Activated gamma-delta T cell treated with Interleukin-2 at 50 U/mL for 16 hours (primary cell): ENCODE results near the gene USP34.
"Not testable (repeated sequence)": the region's sequence is repeated elsewhere in the genome, so short reads cannot be mapped to it uniquely, and the experiment has no call there.

Experiments used
- DNase-seq: peaks from one replicate; pipeline ENCODE4 v3.0.0-alpha.2; 2020

The USP34 gene

GRCh38 chr2:61181382-61182058 lies 289.4 kb downstream of the USP34 start:
- DNase-seq, result no peak

DNA sequence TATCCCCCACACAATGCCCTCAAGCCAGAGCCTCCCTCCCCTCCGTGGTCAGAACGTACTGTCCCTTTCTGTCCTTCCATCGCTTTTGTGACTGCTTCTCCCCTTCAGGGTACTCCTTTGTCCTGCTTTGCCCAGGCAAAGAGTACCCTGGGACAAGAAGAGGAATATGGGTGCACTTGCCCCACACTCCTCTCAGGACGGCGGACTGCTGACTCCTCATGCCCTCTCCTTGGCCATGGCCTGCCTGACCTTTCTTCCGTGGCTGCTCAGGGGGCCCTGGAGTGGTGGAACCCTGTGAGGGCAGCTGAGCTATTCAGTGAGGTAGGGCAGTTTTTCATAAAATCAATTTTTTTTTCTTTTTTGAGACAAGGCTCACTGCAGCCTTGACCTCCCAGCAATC lies 290.2 kb downstream of the USP34 start:
- no peak for DNase-seq

DNA sequence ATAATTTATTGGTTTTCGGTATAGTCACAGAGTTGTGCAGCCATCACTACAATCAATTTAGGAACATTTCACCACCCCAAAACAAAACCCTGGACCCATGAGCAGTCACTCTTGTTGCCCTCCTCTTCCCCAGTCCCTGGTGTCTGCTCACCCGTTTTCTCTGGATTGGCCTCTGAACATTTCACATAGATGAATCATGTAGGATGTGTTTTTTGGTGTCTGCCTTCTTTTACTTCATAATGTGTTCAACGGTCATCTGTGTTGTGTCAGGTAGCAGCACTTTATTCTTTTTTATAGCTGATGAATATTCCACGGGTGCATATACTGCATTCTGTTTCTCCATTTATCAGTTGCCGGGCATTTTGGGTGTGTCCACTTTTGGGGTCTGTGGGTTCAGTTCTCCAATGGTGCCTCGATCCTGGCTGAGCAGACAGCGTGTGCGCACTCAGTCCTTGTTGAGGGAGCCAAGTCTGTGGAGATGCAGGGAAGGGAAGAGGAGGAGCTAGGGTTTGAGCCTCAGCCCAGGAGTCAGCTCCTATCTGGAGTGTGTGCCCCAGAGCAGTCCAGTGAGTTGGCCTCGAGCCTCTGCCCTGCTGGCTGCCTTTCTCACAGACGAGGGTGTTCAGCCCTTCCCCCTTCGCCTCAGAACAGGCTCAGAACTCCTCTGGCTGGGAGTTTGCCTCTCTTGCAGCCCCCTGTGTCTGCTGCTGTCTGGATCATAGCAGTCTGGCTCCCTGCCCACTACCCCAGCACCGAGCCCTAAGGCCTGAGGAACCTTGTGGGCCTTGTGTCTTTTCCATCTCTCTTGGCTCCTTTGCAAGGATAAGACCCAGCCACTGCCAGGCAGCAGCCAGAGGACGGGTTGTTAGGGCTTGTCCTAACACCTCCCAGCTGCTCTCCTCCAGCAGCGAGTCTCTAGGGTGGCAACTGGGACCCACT lies 290.9 kb downstream of the USP34 start:
- no peak for DNase-seq

- DNase-seq, result no peak
Observed at GRCh38 chr2:61178603-61179545, 292.0 kb downstream of the USP34 start.

DNA sequence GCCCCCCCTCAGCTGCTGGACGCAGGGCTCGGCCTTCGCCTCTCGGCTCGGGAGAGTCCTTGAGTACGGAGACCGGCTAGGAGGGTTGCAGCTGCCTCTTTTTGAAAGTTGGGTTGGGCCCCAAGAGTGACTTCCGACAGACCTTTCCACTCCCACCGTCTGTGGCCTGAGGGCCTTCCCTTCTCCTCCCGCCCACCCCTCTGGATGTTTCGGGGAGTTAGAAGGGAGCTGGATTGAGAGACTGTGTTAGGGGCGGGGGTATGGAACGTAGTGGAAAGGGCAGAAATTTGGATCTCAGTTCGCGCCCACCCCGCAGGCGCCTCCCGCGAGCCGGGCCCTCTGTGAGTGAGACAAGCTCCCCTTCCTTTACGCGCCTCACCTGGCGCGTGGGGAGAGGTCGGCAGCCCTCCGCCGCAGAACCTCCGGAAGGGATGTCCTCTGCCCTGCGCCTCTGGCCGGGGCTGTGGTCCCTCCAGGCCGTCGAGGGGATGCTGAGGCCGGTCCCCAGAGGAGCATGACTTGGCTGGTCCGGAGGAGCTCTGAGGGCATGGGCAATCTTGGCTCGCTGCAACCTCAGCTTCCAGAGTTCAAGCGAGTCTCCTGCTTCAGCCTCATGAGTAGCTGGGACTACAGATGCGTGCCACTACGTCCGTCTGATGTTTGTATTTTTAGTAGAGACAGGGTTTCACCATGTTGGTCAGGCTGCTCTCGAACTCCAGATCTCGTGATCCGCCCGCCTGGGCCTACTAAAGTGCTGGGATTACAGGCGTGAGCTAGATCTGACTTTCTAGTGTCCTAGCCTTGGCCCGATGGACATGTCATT lies 292.9 kb downstream of the USP34 start:
- DNase-seq, result peak; percentile 30

DNA sequence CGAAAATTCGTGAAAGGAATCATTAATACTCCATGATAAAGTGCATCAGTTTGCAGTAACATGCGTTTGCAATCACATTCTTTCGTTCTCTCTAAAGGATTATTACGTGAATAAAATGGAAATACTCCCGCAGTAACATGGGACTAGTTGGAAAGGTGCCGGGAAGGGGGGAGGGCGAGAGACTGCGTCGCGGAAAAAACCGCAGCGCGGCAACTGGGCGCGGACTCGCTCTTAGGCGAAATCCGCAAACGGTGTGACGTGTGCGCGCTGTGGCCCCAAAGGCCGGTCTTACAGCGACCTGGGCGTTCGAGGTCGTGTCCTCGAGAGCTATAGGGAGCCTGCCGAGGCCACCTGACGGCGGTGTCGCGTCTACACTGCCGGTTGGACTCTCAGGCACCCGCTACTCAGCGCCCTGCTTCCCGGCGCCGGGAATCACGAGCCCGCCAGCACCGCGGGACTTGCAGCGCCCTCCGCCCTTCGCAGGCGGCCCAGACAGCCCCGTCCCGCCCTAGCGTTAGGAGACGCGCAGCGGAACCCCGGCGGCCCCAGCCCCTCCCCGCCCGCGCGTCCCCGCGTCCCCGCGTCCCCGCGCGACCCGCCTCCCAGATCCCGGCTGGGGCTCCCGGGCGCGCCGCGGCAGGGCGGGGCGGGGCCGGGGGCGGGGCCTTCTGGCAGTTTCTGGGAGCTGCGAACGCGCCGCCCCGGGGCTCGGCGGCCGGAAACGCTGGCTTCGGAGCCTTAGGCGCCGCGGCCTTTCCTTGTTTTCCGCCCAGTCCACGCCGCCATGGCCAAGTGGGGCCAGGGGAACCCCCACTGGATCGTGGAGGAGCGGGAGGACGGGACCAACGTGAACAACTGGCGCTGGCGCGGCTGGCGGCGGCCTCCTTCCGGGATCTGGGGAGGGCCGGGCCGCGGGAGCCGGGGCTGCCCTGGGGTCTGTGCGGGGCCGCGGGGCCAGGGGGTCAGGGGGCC lies 293.8 kb downstream of the USP34 start:
- DNase-seq, result peak; percentile 90

- DNase-seq, result no peak
Observed at GRCh38 chr2:61175036-61175435, 295.9 kb downstream of the USP34 start.

DNA sequence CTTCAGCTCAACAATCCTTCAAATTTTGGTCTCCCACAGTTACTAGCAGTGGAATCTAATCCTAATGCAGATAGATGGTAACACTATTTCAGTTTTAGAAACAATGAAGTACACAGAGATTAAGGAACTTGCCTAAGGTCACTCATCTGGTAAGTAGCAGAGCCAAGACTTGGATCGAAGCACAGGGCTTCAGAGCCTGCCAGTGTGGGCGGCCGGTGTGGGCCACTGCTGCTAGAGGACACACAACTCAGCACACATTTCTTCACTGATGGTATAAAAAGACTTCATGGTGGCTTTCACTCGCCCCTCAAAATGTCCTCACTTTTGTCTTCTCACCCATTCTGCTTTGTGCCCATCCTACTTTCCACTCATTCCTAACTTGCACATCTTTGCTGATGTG lies 297.8 kb downstream of the USP34 start:
- no peak for DNase-seq

DNA sequence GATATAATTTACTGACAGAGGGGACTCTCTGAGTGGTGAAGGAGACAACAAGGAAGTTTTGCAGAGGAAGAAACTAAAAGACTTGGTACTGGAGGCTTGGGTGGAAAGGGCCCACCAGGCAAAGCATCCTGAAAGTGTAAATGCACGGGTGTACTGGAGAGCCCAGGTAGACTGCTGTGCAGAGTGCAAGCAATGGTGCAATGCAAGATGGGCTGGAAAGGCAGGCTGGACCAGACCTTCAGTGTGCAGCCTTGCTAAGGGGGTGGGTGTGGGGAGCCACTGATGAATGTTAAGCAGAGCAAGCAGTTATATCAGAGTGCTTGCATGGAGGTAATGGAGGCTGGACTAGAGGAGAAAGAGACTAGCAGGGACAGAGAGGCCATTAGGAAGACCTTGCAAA lies 298.2 kb downstream of the USP34 start:
- no peak for DNase-seq

DNA sequence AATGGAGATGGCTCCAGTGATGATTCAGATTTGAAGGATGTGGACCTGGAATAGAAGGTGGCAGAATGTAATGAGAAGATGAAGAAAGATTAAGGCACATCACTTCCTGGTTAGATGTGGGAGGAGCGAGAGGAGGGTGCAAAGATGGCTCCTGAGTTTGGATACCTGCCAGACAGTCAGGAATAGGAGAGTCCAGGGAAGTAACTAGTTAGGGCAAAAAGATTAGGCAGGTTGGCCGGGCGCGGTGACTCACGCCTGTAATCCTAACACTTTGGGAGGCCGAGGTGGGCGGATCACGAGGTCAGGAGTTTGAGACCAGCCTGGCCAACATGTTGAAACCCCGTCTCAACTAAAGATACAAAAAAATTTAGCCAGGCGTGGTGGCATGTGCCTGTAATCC lies 303.3 kb downstream of the USP34 start:
- DNase-seq, result no peak

DNA sequence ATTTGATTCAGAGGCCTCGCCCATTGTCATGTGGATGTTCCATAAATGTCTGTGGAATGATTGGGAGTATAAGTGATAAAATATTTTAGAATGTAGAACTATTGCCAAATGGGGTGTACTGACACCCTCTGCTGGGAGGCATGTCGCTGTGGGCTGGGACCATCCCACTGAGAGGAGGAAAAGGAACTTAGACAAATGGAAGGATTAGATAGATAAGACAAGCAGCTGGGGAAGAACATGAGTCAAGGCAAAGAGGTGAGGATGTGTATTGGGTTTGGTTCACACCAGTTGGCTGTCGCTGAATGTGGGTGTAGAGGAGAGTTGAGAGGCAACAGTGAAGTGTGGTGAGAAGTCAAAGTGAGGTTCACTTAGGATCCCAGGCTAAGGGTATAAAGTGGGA lies 304.9 kb downstream of the USP34 start:
- no peak for DNase-seq

DNA sequence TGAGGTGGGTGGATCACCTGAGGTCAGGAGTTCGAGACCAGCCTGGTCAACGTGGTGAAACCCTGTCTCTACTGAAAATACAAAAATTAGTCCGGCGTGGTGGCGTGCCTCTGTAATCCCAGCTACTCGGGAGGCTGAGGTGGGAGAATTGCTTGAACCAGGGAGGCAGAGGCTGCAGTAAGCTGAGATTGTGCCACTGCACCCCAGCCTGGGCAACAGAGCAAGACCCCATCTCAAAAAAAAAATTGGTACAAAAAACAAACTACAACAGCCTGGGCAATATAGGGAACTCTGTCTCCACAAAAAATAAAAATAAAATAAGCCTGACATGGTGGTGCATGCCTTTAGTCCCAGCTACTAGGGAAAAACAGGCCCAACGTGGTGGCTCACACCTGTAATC lies 305.8 kb downstream of the USP34 start:
- DNase-seq, result not testable (repeated sequence)

DNA sequence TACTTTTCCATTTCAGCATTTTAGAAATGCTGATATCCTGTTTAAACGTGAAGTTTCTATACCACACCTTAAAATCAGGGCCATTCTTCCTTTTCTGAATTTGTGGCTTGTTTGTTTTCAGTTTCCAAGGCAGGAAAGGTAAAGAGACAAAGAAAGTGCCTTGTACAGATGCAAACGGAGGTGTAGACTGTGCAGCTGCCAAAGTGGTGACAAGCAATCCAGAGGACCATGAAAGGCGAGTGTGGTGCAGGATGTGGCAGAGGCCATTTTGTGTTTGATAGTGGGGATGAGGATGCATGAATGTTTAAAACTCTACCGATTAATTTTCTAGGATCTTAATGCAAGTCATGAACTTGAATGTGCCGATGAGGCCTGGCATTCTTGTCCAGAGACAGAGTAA lies 308.2 kb downstream of the USP34 start:
- no peak for DNase-seq

DNA sequence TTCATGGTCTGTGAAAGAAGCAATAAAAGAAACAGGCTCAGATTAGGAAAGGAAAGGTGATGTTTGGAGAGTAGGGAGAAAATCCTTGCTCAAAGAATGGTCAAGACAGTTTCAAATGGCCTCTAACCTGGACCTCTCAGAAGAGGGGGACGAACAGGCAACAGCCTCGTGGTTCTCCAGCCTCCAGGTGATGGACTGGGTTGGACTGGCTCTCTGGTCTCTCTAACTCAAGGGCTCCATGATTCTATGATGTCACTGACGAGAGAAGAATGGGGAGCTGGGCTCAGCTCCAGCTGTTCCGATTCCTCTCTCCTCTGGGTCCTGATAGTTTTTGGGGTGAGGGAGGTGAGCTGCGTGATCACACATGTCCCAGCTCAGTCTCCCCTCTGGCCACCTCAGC lies 309.0 kb downstream of the USP34 start, which contains the start of gene C2orf74:
TSS of gene C2orf74 (plus strand) at position 301 of the 400 bp plus-strand sequence. CDS start 327 bp downstream, outside the sequence.
- no peak for DNase-seq

DNA sequence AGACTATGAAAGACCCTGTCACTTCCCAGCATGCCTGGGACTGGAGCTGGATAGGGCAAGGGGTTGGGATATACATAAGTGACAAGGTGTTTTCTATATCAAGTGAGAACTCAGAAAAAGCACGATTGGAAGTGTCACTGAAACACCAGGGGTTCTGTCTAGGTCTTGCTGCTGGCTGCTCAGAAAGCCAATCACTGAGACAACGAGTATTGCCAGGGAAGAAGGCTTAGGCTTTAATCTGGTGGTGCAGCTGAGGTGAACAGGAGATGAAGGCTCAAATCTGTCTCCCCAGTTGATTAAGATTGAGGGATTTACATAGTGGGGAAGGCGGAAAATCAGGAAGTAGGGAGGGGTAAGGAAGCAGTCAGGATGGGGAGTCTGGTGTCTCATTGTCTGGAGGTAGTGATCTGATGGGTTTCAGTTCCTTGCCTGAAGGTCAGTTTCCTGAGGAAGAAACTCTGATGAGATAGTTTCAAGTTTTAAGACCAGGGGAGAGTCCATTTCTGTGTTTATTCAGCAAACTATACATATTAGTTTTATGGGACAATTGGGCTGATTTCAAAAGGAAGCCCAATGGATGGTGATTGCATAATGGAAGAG lies 312.4 kb downstream of the USP34 start:
- DNase-seq, result no peak

- DNase-seq, result no peak
Observed at GRCh38 chr2:61157371-61158003, 313.4 kb downstream of the USP34 start.

- no peak for DNase-seq
Observed at GRCh38 chr2:61151436-61151835, 319.5 kb downstream of the USP34 start.

- no peak for DNase-seq
Observed at GRCh38 chr2:61149074-61149473, 321.8 kb downstream of the USP34 start.

- not testable (repeated sequence) for DNase-seq
Observed at GRCh38 chr2:61148091-61148490, 322.8 kb downstream of the USP34 start.

GRCh38 chr2:61145990-61146389 lies 324.9 kb downstream of the USP34 start:
- no peak for DNase-seq
